SJSA1 (cell line): Measurements from ENCODE around the gene MGLL. TPM values are rescaled to one million over a fixed set of nuclear protein-coding genes. Genes with fewer than 3 reads are reported as not detected.
A peak's percentile ranks its signal among the peaks of the same experiment; 100 is the strongest.

Experiments used
- DNase-seq, 2 experiments: peaks; one replicate each; pipeline ENCODE4 v3.0.0-alpha.2; 2015 to 2020; ENCODE audit warnings: low spot score in 2 of 2, low read depth in 1 of 2
- H3K27ac ChIP-seq: fragments of 250-450 bp; sonication (Bioruptor Pico); 2 replicates; pipeline ENCODE4 v1.5.1; 2020; ENCODE audit warnings: mild to moderate bottlenecking, moderate library complexity
- H3K27me3 ChIP-seq: fragments of 250-450 bp; sonication (Bioruptor Pico); replicated peaks from 2 replicates; pipeline ENCODE4 v1.5.1; 2020; ENCODE audit warnings: mild to moderate bottlenecking, moderate library complexity
- H3K36me3 ChIP-seq: fragments of 250-450 bp; sonication (Bioruptor Pico); 2 replicates; pipeline ENCODE4 v1.5.1; 2020; ENCODE audit warnings: mild to moderate bottlenecking
- H3K4me1 ChIP-seq: fragments of 250-450 bp; sonication (Bioruptor Pico); replicated peaks from 2 replicates; pipeline ENCODE4 v1.6.1; 2021; ENCODE audit warnings: mild to moderate bottlenecking
- H3K4me3 ChIP-seq: fragments of 250-450 bp; sonication (Bioruptor Pico); 2 replicates; pipeline ENCODE4 v1.5.1; 2020; ENCODE audit warnings: mild to moderate bottlenecking
- H3K9me3 ChIP-seq: fragments of 250-450 bp; sonication (Bioruptor Pico); replicated peaks from 2 replicates; pipeline ENCODE4 v1.5.1; 2020; ENCODE audit warnings: mild to moderate bottlenecking
- total RNA-seq: library from RNA; depleted of rRNA; stranded (reverse); fragments of >200 nt; shearing (Covaris generic); gene quantifications from 2 replicates; pipeline ENCODE4 v1.2.3, GENCODE V29; 2014

Gene MGLL
- total RNA-seq, 1 experiment from 2014 or later, result 47.7 TPM

DNA sequence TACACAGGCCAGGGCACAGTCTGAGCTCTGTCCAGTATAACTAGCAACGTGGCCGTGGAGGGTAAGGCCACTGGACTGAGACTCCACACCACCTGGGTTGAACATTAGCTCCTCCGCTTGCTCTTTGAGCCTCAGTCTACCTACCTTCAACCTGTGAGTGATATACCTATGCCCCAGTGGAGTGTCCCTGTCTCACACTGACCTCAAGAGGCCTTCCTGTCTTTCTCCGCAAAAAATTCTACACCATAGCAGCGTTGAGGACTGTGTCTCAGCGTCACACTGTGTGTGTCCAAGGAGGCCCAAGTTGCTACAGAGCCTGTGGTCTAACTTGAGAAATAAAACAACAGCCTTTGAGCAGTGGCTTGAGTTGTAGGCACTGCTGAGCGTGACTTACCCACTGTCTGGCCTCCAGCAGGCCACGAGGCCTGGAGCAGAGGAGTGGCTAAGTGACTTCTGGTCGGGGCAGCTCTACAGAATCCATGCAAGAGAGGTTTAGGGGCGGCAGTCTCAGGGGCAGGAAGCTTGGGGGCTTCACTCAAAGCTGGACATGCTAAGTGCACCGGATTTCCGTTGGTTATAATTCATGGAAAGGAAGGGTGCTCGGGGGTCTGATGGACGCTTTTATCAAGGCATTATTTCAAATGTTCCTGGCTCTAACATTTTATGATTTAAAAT is 2.0 kb upstream of the MGLL start:
- peaks cover 29% of the 10 kb centered on the region for H3K4me1 ChIP-seq
- no peak overlapping the region for H3K27ac ChIP-seq
- peaks cover 4% of the 10 kb centered on the region; the same call in 1 of the 2 replicates for H3K9me3 ChIP-seq
- no peak for DNase-seq
- no peaks in the 10 kb centered on the region for H3K27me3 ChIP-seq
- H3K36me3 ChIP-seq, result peaks cover 15% of the 10 kb centered on the region
- no peak overlapping the region for H3K4me3 ChIP-seq

DNA sequence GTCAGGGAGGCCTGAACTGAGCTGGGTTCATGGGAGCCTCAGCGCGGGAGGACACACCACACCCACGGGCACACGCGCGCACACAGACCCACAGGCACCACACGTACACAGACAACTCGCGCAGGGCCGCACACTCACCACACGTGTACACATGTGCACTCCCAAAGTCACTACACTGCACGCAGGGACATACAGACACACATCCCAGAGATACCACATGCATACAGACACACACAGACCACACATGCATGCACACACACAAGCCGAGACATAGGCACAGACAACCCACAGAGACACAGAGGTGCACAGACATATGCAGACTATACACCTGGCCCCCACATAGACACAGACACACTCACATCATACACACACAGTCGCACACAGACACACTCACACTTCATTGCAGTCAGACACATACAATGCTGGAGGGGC is 1.1 kb upstream of the MGLL start:
- Histone ChIP-seq H3K27me3 (no peaks in the 10 kb centered on the region), H3K36me3 (peaks cover 23% of the 10 kb centered on the region), H3K4me3 (peak overlapping the region; percentile 79), H3K4me1 (peaks cover 29% of the 10 kb centered on the region), H3K27ac (no peak overlapping the region), H3K9me3 (peaks cover 4% of the 10 kb centered on the region; the same call in 1 of the 2 replicates)
- no peak for DNase-seq

DNA sequence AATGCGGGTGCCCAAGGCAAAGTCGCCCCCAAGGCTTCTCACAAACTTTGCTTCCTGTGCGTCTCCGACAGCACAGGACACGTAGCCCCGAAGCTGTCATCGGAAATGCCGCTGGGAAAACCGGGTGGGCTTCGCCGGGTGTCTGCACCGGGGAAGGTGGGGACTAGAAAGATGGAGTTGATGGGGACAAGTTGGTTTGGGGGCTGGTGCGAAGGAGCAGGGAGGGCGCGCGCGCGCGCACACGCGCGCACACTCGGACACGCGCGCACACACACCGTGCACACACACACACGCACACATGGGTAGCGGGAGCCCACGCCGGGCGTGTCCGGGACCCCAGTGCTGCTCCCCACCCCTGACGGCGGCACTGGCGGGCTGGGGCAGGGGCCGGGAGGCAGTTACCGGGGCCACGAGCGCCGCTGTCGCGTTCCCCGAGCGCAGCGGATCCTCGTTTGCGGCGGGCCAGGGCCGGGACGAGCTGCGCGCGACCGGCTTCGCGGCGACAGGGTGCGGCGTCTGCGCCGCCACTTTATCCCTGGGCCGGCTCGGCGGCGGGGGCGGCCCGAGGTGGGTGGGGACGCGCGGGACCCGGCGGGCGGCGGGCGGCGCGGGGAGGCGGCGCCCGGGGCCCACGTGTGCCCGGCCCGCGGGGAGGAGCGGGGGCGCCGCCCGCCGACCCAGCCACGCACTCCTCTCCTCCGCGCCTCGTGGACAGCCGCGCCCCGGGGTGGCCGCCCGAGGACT is 539 bp upstream of the MGLL start:
- H3K36me3 ChIP-seq, result peaks cover 29% of the 10 kb centered on the region
- H3K4me1 ChIP-seq, result peaks cover 31% of the 10 kb centered on the region
- H3K27me3 ChIP-seq, result no peaks in the 10 kb centered on the region
- peak overlapping the region; percentile 79 for H3K4me3 ChIP-seq
- peak overlapping the region; percentile 54 for H3K27ac ChIP-seq
- peak in 1 of 2 experiments; percentile 63 for DNase-seq
- no peaks in the 10 kb centered on the region for H3K9me3 ChIP-seq

DNA sequence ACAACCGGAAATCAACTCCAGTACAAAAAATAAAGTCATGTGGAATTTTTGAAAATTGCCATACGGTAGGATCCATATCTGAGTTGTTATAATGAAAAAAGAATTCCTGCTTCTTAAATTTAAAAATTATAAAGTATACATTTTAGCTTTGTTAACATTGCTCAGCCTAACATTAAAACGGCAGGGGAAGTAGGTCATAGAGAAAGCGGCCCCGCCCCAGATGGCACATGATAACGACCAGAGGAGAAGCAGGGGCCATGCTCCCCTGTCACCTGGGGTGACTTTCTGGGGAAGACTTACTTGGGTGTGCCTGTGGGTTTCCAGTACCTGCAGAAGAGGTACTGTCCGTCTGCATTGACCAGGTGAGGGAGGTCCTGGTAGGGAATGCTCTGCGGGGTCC is 921 bp downstream of the MGLL start:
- H3K27ac ChIP-seq, result no peak overlapping the region

DNA sequence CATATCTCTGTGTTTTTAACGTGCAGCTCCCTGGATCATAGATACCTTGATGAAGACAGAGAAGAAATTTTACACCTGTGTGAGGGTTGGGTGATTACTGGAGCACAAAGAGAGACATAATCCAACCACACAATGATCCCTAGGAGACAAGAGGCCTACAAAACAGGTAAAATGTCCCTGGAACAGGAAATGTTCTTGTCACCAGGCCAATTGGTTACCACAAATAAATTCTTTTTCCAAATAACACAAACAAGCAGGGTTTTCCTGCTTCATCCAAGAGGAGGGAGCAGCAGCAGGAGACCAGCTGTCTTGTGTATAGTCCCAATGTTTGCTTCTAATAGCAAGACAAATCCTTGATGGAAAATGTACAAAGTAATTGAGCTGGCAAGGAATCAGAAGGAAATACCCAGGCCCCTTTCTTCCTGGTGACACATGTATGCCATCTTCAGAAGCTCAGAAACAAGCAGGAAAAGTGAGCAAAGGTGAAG is 1.4 kb downstream of the MGLL start:
- no peak overlapping the region for H3K4me3 ChIP-seq
- H3K4me1 ChIP-seq, result peaks cover 39% of the 10 kb centered on the region
- peak in 1 of 2 experiments; percentile 22 for DNase-seq
- no peaks in the 10 kb centered on the region for H3K27me3 ChIP-seq
- H3K27ac ChIP-seq, result no peak overlapping the region
- no peaks in the 10 kb centered on the region for H3K9me3 ChIP-seq
- peaks cover 41% of the 10 kb centered on the region for H3K36me3 ChIP-seq

More for the DNA sequence above, 921 bp downstream of the MGLL start:
- DNase-seq, result no peak
- H3K27me3 ChIP-seq, result no peaks in the 10 kb centered on the region
- no peaks in the 10 kb centered on the region for H3K9me3 ChIP-seq
- H3K4me3 ChIP-seq, result no peak overlapping the region; the same call in 1 of the 2 replicates
- peaks cover 39% of the 10 kb centered on the region for H3K4me1 ChIP-seq
- peaks cover 36% of the 10 kb centered on the region for H3K36me3 ChIP-seq

DNA sequence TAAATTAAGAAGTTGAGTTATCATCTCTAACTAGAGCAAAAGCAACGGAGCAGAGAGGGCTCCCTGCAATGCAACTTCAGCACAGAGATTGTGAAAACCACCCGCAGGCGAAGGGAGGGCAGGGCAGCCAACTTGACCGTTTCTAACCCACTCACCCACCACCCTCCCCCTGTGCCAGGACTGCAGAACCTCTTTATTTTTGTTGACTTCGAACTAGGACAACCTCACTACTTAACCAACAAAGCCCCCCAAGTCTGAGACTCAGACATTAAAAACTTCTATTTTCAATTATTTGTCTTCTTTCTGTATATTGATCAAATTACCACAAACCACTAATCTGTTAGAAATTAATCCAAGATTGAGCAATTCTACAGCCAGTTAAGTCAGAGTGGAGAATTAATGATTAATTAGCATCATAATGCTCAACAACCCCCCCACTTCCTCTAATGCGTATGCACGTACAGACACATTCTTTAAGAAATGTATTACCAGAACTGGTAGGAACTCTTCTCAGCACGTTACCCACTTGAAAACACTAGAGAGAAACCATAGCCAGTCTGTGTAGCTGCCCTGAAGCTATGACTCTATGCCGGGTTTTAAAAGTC is 2.0 kb downstream of the MGLL start:
- DNase-seq, result no peak
- no peak overlapping the region for H3K4me3 ChIP-seq
- H3K36me3 ChIP-seq, result peaks cover 47% of the 10 kb centered on the region
- no peaks in the 10 kb centered on the region for H3K9me3 ChIP-seq
- no peak overlapping the region for H3K27ac ChIP-seq
- H3K27me3 ChIP-seq, result no peaks in the 10 kb centered on the region
- H3K4me1 ChIP-seq, result peaks cover 39% of the 10 kb centered on the region

DNA sequence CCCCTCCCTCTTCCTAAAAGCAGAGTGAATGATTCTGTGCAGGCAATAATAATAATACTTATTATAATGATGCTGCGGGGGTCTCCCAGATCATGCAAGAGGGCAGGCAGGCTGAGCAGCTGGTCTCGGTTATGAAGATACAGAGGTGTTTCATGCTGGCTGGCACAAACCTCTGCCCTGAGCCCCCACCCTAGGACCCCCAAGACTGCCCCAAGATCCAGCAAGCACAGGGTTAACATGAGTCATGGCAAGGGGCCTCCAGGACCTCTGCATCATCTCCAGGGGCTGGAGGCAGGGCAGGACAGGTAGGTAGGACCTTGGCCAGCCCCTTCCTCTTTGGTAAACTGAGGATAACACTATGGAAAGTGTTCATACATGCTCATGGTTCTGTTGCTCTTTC is 2.7 kb downstream of the MGLL start:
- H3K27ac ChIP-seq, result no peak overlapping the region
- H3K27me3 ChIP-seq, result no peaks in the 10 kb centered on the region
- H3K36me3 ChIP-seq, result peaks cover 53% of the 10 kb centered on the region
- H3K4me1 ChIP-seq, result peaks cover 39% of the 10 kb centered on the region
- no peaks in the 10 kb centered on the region for H3K9me3 ChIP-seq
- H3K4me3 ChIP-seq, result no peak overlapping the region
- DNase-seq, result no peak

DNA sequence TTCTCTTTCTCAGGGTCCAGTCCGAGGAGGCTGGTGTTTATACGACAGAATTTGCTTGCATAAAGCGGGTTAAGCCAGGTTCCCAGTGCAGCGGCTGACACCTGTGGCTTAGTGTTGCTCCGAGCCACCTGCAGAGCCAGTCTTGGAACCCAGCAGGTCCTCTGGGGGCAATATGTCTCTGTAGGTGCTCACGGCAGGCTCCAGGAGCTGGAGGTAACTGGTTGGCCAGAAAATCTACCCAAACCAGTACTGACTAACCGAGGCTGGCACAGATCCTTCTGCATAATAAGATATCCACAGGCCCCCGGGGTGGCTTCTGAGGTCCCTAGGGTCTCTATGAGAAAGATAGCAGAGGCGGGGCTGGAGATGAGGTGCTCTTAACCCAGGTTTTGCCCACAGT is 3.2 kb downstream of the MGLL start:
- peaks cover 39% of the 10 kb centered on the region for H3K4me1 ChIP-seq
- DNase-seq, result no peak
- peaks cover 57% of the 10 kb centered on the region for H3K36me3 ChIP-seq
- no peak overlapping the region for H3K4me3 ChIP-seq
- no peaks in the 10 kb centered on the region for H3K9me3 ChIP-seq
- H3K27me3 ChIP-seq, result no peaks in the 10 kb centered on the region
- no peak overlapping the region for H3K27ac ChIP-seq

DNA sequence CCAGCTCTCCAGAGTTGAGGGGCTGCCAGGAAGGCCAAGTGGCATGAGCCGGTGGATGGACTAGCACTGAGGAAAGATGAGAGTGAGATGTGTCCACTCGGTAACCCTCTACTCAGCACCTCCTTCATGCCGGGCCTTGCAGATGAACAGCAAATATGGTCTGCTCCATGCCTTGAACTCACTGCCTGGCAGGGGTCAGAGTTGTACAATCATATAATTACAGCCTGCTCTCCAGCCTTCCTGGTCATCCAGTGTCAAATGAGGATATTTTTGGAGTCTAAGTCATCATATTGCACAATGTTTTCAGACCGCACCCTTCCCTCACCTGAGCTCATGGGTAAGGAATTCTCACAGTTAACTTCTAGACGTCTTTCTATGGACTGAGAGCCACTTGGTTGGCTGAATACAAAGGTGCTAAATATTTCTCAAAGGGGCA is 4.9 kb downstream of the MGLL start:
- Histone ChIP-seq H3K4me1 (peaks cover 34% of the 10 kb centered on the region), H3K27me3 (no peaks in the 10 kb centered on the region), H3K27ac (peak overlapping the region; percentile 44; the same call in 1 of the 2 replicates), H3K36me3 (peaks cover 70% of the 10 kb centered on the region), H3K9me3 (no peaks in the 10 kb centered on the region), H3K4me3 (no peak overlapping the region)
- DNase-seq, result peak in 1 of 2 experiments; percentile 26

DNA sequence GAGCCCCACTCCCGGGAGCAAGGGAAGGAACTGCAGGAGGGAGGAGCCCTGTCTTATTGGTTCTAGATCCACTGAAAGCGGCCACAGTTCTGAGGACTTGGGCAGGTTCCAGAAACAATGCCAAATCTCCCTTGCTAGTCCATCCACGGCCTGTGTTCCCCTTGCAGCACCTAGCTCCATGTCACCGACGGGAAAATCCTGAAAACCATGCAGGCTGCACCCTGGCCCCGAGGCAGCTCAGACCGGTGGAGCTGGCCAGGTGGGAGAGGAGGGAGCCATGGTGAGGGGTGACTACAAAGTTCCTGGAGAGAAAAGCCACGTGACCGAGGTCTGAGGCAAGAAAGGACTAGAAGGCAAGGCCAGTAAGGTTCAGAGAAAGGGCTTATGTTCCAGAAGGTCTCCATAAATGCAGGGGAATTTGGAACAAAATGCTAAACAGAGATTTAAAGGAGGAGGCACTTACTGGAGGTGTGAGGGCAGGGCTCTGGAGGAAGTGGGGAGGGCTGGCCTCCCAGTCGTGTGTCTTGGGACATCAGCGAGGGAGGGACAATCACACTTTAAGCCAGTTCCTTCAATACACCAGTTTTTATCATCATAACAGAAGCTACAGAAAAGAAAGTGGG is 5.4 kb downstream of the MGLL start:
- no peak overlapping the region for H3K4me3 ChIP-seq
- peaks cover 75% of the 10 kb centered on the region for H3K36me3 ChIP-seq
- DNase-seq, result no peak
- H3K27me3 ChIP-seq, result no peaks in the 10 kb centered on the region
- H3K27ac ChIP-seq, result no peak overlapping the region
- no peaks in the 10 kb centered on the region for H3K9me3 ChIP-seq
- H3K4me1 ChIP-seq, result peaks cover 30% of the 10 kb centered on the region

DNA sequence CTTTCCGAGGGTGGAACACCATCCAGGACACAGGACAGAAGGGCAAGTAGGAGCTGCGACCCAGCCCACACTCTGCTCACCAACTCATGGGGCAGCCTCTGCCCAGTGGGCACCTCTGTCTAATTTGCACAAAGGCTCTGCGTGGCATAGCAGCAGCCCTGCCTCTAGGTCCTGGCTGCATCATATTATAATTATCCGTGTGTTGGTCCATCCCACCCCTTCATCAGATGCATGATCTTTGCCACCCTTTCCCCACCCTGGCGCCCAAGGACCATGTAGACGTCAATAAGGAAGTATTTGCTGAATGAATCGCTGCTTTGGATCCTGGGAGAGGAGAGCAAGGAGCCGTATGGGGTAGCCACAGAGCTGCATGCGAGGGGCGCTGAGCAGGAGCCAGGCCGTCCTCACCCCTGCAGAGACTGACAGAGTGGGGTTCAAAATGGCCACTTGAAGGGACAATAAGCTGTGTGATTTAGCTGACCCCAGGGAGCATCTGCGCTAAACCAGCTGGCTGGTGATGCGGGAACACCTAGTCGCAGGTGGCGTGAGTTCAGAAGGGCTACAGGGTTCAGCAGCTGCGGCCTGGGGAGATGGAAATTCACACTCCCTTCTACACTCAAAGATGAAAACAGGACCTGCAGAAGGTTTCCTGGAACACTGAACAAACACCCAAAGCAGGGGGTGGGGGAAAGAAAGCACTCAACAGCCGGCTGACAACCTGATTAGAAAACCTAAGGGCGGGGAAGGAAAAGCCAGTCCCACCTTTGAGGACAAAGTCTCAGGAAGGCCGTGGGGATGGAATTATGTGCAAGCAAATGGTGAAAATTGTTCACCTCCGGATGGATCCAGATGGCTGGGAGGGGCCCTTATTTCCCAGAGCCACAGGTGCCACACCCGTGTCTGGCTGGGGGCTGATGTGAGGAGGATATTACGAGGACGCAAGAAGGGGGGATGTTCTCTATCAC is 6.4 kb downstream of the MGLL start:
- Histone ChIP-seq H3K9me3 (no peaks in the 10 kb centered on the region), H3K27me3 (no peaks in the 10 kb centered on the region), H3K27ac (no peak overlapping the region), H3K36me3 (peaks cover 78% of the 10 kb centered on the region), H3K4me1 (peaks cover 21% of the 10 kb centered on the region), H3K4me3 (no peak overlapping the region)
- no peak for DNase-seq

DNA sequence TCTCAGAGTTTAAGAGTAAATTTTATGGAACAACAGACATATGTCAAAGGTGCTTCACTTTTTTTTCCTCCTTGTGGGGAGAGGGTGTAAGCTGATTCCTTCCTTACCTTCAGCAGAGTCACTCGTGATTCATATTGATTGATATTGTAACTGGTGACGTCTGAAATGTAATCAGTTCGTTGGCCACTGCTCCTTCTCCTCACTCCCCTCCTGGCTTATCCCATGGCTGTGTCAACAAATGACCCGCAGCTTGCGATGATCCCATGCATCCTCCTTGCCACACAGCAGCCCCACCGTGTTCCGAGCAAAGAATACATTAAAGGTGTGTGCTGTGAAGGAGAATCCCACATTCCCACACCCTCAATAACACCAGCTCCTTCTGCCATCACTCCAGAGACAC is 7.3 kb downstream of the MGLL start:
- no peak overlapping the region for H3K4me3 ChIP-seq
- H3K27ac ChIP-seq, result no peak overlapping the region
- DNase-seq, result no peak
- H3K36me3 ChIP-seq, result peaks cover 78% of the 10 kb centered on the region
- H3K27me3 ChIP-seq, result no peaks in the 10 kb centered on the region
- H3K4me1 ChIP-seq, result peaks cover 16% of the 10 kb centered on the region
- H3K9me3 ChIP-seq, result no peaks in the 10 kb centered on the region
